IPS-NIHi7 (cell line): ENCODE data around the gene VIPR2.
"Not testable (repeated sequence)": the region's sequence is repeated elsewhere in the genome, so short reads cannot be mapped to it uniquely, and the experiment has no call there.

Experiments
- DNase-seq: peaks from one replicate; pipeline ENCODE4 v3.0.0; 2012; ENCODE audit warnings: mixed read lengths; ENCODE audit errors: extremely low spot score

VIPR2 gene

DNA sequence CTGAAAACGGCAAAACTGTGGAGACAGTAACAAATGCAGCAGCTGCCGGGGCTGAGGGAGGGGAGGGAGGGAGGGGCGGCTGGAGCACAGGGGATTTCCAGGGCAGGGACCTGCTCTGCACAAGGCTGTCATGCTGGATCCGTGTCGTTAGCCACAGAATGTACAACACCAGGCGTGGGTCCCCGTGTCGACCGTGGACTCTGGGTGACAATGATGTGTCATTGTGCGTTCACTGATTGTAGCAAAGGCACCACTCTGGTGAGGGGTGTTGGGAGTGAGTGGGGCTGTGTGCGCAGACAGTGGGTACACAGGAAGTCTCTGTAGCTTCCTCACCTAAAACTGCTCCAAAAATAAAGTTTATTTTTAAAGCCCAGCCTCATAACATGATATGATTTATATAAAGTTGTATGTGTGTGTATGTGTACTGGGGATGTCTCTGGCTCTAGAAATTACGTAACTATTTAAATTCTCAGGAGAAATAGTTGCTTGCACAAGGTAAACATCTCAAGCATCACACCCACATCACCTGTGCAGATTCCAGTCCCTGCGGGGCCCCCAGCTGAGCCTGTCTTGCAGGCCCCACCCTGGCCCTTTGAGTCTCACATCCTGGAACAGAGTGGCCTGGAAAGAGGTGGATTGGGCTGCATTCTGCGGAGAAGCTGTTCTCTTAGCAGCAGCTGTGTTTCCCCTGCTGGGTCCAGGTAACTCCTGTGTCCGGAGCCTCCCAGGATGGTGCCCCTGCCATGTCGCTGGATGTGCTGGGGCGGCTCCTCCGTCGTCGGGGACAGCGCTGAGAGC, 152.6 kb downstream of the VIPR2 start:
- no peak for DNase-seq

DNA sequence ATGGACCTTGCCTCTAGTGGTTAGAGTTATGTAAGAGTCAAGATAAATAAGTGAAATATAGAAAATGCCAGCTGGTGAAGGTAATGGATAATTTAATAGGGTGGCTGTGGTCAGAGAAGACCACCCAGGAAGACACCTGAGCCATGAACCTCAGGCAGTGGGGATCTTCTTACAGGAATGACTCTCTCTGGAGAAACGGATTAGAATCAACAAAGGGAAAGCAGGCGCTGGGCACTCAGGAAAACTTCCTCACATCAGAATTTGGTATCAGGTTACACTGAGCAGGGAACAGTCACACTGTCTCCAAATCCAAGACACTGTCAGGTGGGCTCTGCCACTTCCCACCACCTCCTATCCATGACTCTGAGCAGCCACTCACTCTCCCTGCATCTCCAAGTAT, 155.7 kb downstream of the VIPR2 start:
- no peak for DNase-seq

DNA sequence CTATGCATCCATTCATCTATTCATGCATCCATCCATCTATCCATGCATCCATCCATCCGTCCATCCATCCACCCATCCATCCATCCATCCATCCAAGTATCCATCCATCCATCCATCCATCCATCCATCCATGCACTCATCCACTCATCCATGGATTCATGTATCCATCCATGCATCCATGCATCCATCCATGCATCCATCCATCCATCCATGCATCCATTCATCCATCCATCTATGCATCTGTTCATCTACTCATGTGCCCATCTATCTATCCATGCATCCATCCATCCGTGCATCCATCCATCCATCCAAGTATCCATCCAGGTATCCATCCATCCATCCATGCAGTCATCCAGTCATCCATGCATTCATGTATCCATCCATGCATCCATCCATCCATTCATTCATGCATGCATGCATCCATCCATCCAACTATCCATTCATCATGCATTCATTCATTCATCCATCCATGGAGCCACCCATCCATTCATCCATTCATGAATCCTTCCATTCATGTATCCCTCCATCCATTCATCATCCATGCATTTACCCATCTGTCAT, 156.3 kb downstream of the VIPR2 start:
- DNase-seq = no peak

DNA sequence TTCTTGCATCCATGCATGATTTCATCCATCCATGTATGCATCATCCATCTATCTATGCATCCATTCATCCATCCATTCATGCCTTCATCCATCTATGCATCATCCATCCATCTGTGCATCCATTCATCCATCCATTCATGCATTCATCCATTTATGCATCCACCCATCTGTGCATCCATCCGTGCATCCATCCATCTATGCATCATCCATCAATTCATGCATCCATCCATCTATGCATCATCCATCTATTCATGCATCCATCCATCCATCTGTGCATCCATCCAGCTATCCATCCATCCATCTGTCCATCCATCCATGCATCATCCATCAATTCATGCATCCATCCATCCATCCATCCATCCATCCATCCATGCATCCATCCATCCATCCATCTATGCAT, 157.0 kb downstream of the VIPR2 start:
- no peak for DNase-seq

DNA sequence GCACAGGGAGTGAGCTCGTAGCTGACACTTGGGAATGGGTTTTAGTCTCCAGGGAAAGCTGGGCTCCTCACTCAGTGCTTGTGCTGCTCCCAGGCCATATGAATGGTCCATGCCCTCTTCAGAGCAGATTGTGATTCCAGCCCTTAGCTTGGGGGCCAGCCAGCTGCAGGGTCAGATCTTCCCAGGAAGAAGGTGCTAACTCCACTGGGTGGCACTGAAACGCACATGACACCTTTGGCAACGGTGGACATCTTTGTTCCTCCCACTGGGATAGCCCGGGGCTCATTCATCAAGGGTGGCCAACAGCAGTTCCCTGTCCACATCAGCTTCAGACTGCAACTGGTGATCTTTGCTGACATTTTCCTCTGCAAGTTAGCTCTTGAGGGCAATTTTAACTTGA, 159.1 kb downstream of the VIPR2 start:
- no peak for DNase-seq

DNA sequence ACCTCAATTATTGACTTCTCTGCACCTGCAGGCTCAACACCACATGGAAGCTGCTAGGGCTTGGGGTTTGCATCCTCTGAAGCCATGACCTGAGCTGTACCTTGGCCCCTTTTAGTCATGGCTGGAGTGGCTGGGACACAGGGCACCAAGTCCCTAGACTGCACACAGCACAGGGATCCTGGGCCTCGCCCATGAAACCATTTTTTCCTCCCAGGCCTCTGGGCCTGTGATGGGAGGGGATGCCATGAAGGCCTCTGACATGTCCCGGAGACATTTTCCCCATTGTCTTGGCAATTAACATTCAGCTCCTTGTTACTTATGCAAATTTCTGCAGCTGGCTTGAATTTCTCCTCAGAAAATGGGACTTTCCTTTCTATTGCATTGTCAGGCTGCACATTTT, 160.7 kb downstream of the VIPR2 start:
- not testable (repeated sequence) for DNase-seq

DNA sequence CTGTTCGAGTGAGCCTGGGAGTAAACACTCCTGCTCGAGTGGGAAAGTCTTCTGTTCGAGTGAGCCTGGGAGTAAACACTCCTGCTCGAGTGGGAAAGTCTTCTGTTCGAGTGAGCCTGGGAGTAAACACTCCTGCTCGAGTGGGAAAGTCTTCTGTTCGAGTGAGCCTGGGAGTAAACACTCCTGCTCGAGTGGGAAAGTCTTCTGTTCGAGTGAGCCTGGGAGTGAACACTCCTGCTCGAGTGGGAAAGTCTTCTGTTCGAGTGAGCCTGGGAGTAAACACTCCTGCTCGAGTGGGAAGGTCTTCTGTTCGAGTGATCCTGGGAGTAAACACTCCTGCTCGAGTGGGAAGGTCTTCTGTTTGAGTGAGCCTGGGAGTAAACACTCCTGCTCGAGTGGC, 162.6 kb downstream of the VIPR2 start:
- DNase-seq = not testable (repeated sequence)

DNA sequence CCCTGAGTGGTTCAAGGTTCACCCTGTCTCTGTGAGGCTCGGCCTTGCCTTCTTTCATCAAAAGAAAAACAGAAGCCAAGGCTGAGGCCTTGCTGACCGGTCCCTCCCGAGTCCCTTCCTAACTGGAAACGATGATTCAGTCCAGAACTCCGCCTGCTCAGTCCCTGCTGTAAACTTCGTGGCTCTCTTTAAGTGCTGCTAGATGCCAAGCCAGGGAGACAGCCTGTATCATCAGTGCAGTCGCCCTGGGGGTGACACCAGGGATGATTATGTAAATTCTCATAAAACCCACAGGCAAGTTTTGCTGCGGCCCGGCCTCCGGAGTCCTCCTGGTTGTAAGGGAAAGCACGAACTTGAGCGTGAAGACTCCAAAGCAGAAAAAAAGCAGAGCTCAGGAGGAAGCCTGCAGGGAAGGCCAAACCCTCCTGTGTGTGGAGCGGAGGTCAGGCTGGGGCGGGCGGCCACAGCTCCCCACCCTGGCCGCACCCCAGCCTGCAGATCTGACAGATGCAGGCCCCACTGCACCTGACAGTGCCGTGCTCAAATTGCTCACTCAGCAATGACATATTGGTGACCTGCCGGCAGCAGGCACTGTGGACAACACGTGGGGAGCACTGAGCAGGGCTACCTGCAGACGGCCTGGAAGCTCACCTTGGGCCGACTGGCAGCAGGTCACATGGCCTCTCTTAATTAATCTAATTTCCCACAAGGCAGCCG, 164.9 kb downstream of the VIPR2 start:
- no peak for DNase-seq

DNA sequence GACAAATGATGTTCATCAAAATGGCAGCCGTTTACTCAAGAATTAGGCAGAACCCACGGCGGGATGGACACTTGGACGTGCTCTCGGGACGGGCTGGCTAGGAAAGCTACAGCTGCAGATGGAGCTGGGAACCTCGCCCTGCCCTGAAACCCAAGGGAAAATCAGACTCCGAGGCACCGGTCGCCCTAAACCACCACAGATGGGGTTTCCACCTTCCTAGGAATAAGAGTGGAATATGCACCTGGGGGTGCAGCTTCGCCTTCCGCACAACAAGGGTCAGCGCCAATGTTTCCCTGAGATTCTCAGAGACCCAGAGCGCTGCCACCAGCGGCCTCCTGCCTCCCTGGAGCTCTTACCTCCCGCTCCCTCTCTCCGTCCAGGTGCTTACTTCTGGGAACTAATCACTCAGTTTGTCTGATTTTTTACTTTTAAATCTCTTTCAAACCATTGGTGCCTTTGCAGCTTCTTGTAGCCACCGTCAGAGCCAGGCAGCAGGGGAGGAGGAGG, 165.6 kb downstream of the VIPR2 start:
- no peak for DNase-seq
